Renal pelvis (tissue), 12 donors: Measurements from ENCODE around the gene CUL2. TPM values are rescaled to one million over a fixed set of nuclear protein-coding genes. Genes with fewer than 3 reads are reported as not detected.

ENCODE experiments used
- DNase-seq: peaks from one replicate; pipeline ENCODE4 v3.0.0-alpha.2; 2013
- long read RNA-seq, 16 experiments: transcript quantifications; one replicate each; lab custom pipeline, GENCODE V29; 2026
- polyA plus RNA-seq, 3 donors: library from polyadenylated mRNA; unstranded; fragments of 120-200 nt; gene quantifications; one replicate each; pipeline ENCODE4 v1.2.1, GENCODE V29; 2013; ENCODE audit not compliant: insufficient read length in 3 of 3

CUL2 gene
- polyA plus RNA-seq: 10 to 100 TPM; 34.1 to 38.0 (median 37.9) TPM
- long read RNA-seq, donor 1, full-length matches to known transcripts: 9 of 9 reads
- long read RNA-seq, donor 1, partial matches to known transcripts: 0 of 9 reads
- long read RNA-seq, donor 1, other reads (novel, unspliced or antisense): 0 of 9 reads
- long read RNA-seq, donor 2, full-length matches to known transcripts: 8 of 8 reads
- long read RNA-seq, donor 2, partial matches to known transcripts: 0 of 8 reads
- long read RNA-seq, donor 2, other reads (novel, unspliced or antisense): 0 of 8 reads
- long read RNA-seq, donor 3, full-length matches to known transcripts: 4 of 4 reads
- long read RNA-seq, donor 3, partial matches to known transcripts: 0 of 4 reads
- long read RNA-seq, donor 3, other reads (novel, unspliced or antisense): 0 of 4 reads
- long read RNA-seq, donor 4, full-length matches to known transcripts: 6 of 6 reads
- long read RNA-seq, donor 4, partial matches to known transcripts: 0 of 6 reads
- long read RNA-seq, donor 4, other reads (novel, unspliced or antisense): 0 of 6 reads
- long read RNA-seq, donor 5, full-length matches to known transcripts: 3 of 3 reads
- long read RNA-seq, donor 5, partial matches to known transcripts: 0 of 3 reads
- long read RNA-seq, donor 5, other reads (novel, unspliced or antisense): 0 of 3 reads
- long read RNA-seq, donor 6, full-length matches to known transcripts: 2 of 2 reads
- long read RNA-seq, donor 6, partial matches to known transcripts: 0 of 2 reads
- long read RNA-seq, donor 6, other reads (novel, unspliced or antisense): 0 of 2 reads
- long read RNA-seq, donor 7, full-length matches to known transcripts: 8 of 8 reads
- long read RNA-seq, donor 7, partial matches to known transcripts: 0 of 8 reads
- long read RNA-seq, donor 7, other reads (novel, unspliced or antisense): 0 of 8 reads
- long read RNA-seq, donor 8, full-length matches to known transcripts: 3 of 3 reads
- long read RNA-seq, donor 8, partial matches to known transcripts: 0 of 3 reads
- long read RNA-seq, donor 8, other reads (novel, unspliced or antisense): 0 of 3 reads
- long read RNA-seq, donor 9, full-length matches to known transcripts: 5 of 5 reads
- long read RNA-seq, donor 9, partial matches to known transcripts: 0 of 5 reads
- long read RNA-seq, donor 9, other reads (novel, unspliced or antisense): 0 of 5 reads
- long read RNA-seq, donor 10, full-length matches to known transcripts: 5 of 5 reads
- long read RNA-seq, donor 10, partial matches to known transcripts: 0 of 5 reads
- long read RNA-seq, donor 10, other reads (novel, unspliced or antisense): 0 of 5 reads
- long read RNA-seq, donor 11, full-length matches to known transcripts: 3 of 3 reads
- long read RNA-seq, donor 11, partial matches to known transcripts: 0 of 3 reads
- long read RNA-seq, donor 11, other reads (novel, unspliced or antisense): 0 of 3 reads
- long read RNA-seq, donor 12, full-length matches to known transcripts: 5 of 5 reads
- long read RNA-seq, donor 12, partial matches to known transcripts: 0 of 5 reads
- long read RNA-seq, donor 12, other reads (novel, unspliced or antisense): 0 of 5 reads
- long read RNA-seq, donor 13, full-length matches to known transcripts: 2 of 2 reads
- long read RNA-seq, donor 13, partial matches to known transcripts: 0 of 2 reads
- long read RNA-seq, donor 13, other reads (novel, unspliced or antisense): 0 of 2 reads
- long read RNA-seq, donor 14: 0 reads
- long read RNA-seq, donor 15, full-length matches to known transcripts: 3 of 133 reads
- long read RNA-seq, donor 15, partial matches to known transcripts: 43 of 133 reads
- long read RNA-seq, donor 15, other reads (novel, unspliced or antisense): 87 of 133 reads
- long read RNA-seq, donor 16, full-length matches to known transcripts: 4 of 4 reads
- long read RNA-seq, donor 16, partial matches to known transcripts: 0 of 4 reads
- long read RNA-seq, donor 16, other reads (novel, unspliced or antisense): 0 of 4 reads

GRCh38 chr10:35090162-35090954 lies at the start of gene CUL2:
Gene CUL2 (minus strand): TSS chr10:35090341. CDS start chr10:35071317, 19,024 bp downstream.
- DNase-seq: peak; percentile 95

- DNase-seq: no peak
Measured at GRCh38 chr10:35136263-35136815, 46.2 kb upstream of the CUL2 start.

DNA sequence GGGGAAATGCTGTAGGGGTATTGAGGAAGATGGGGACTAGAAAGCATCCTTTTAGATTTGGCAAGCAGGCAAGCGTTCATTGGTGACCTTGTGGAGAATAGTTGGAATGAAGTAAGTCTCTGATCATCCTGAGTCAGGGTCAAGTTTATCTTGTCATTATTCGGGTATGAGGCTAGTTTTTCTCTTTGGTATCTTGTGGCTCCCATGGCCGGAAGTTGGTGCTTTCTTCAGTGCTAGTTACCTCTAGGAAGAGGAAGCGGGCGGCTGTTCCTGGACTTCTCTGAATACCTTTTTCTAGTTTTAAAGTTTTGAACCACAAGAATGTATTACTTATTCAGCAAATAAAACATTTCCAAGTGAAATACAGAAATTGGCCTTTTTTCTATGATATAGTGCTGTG lies 45.7 kb upstream of the CUL2 start:
- no peak for DNase-seq

DNA sequence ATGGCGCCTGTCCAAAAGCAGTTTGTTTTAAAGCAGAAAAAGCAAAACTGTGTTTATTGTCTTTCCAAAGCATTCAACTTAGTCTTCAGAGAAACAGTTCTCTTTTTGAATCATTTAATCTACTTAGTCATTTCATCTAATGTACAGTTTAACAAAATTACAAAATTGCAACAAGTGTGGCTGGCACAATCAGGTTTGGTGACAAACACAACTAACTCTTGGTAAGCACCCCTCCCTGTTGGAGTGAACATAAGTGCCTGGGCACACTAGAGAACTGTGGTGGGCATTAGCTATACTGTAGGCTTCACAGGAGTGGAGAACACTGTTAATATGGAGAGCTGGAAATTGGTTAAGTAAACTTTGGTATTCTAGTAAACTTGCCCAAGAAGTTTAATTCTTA lies 43.4 kb upstream of the CUL2 start:
- no peak for DNase-seq

DNA sequence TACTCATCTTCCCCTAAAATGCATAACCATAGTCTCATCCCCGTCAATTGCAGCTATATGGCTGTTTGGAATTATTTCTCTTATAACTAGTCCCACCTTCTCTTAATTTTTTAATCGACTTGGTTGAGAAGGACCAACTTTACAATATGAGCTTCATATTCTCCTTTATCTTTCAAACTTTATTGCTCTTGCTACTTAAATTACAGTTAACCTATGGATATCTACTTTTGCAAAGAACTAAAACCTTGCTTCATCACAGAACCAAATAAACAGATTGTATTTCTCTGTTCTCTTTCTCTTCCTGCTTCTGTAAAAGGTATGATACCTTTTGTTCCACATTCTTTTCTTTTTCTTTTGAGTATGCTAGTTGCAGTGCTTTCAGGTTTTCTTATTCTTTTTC lies 42.6 kb upstream of the CUL2 start:
- no peak for DNase-seq

DNA sequence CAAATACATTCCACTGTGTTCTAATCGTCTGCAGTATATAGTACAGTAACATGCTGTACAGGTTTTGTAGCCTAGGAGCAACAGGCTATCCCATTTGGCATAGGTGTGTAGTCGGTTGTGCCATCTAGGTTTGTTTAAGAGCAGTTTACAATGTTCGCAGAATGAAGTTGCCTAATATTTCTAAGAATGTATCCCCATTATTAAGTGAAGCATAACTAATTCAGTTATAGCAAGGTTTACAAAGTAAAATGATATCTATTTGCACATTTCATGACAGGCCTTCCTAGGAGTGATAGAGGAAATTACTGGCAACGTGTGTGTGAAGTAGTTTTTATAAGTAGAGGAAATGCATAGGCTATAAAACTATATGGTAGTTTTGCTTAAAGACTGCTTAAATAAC lies 40.5 kb upstream of the CUL2 start:
- DNase-seq: no peak

- no peak for DNase-seq
Measured at GRCh38 chr10:35129185-35129674, 39.1 kb upstream of the CUL2 start.

- peak; percentile 56 for DNase-seq
Measured at GRCh38 chr10:35127289-35127891, 37.2 kb upstream of the CUL2 start.

GRCh38 chr10:35126530-35127288 lies 36.6 kb upstream of the CUL2 start, which contains the start of gene CREM:
Gene CREM (plus strand): TSS chr10:35126846. CDS start chr10:35137836, 10,990 bp downstream.
- DNase-seq: peak; percentile 97

DNA sequence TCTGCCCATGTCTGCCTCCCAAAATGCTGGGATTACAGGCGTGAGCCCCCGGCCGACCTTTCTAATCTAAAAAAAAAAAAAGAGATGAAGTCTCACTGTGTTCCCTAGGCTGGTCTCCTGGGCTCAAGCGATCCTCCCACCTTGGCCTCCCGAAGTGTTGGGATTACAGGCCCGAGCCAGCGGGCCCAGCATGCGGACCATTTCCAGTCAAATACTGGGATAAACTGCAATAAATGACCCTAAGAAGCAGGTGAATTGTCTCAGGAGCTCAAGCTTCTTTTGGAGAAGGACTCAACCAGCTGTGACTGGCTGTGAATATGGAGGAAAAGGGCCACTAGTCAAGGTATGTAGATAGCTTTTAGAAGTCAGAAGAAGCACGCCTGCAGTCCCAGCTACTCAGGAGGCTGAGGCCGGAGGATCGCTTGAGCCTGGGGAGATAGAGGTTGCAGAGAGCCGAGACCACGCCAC lies 36.0 kb upstream of the CUL2 start:
- DNase-seq: no peak

- no peak for DNase-seq
Measured at GRCh38 chr10:35124540-35124939, 34.4 kb upstream of the CUL2 start.

- DNase-seq: no peak
Measured at GRCh38 chr10:35119378-35119777, 29.2 kb upstream of the CUL2 start.

- DNase-seq: no peak
Measured at GRCh38 chr10:35112571-35112970, 22.4 kb upstream of the CUL2 start.

- no peak for DNase-seq
Measured at GRCh38 chr10:35103882-35104281, 13.7 kb upstream of the CUL2 start.

DNA sequence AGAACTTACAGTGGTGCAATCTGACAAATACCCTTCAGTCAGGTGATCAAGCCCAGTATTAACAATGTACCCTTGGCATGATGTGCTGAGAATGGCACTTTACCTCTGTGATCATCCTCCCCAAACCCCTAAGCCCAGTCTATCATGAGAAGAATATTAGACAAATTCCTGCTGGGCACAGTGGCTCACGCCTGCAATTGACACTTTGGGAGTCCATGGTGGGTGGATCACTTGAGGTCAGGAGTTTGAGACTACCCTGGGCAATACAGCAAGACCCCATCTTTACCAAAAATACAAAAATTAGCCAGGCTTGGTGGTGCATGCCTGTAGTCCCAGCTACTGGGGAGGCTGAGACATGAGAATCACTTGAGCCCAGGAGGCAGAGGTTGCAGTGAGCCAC lies 7.4 kb upstream of the CUL2 start:
- no peak for DNase-seq

DNA sequence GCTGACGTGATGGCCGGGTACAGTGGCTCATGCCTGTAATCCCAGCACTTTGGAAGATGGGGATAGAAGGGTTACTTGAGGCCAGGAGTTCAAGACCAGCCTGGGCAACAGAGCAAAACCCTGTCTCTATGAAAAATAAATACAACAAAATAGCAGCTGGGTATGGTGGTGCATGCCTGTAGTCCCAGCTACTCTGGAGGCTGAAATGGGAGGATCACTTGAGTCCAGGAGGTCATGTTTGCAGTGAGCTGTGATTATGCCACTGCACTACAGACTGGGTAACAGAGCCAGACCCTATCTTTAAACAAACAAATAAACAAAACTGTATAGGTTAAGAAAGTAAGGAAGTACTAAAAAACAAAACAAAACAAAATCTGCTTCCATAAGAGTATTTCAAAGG lies 6.2 kb upstream of the CUL2 start:
- no peak for DNase-seq

GRCh38 chr10:35092851-35093250 lies 2.7 kb upstream of the CUL2 start:
- DNase-seq: no peak
